ENCODE results near the gene NCOA7.
"Not testable (repeated sequence)": the region's sequence is repeated elsewhere in the genome, so short reads cannot be mapped to it uniquely, and the experiment has no call there.

The NCOA7 gene

GRCh38 chr6:125918681-125919566 lies 128.2 kb downstream of the NCOA7 start:
- DNase-seq (ENCODE audit: low spot score) = no peak

- no peak for DNase-seq (ENCODE audit: low spot score)
Measured at GRCh38 chr6:125919618-125920017, 128.9 kb downstream of the NCOA7 start.

- no peak for DNase-seq (ENCODE audit: low spot score)
Measured at GRCh38 chr6:125922322-125922860, 131.6 kb downstream of the NCOA7 start.

- DNase-seq (ENCODE audit: low spot score) = no peak
Measured at GRCh38 chr6:125923366-125923877, 132.7 kb downstream of the NCOA7 start.

- DNase-seq (ENCODE audit: low spot score) = peak; percentile 84
Measured at GRCh38 chr6:125924169-125924568, 133.4 kb downstream of the NCOA7 start.

GRCh38 chr6:125924697-125925358 lies 134.1 kb downstream of the NCOA7 start:
- no peak for DNase-seq (ENCODE audit: low spot score)

- DNase-seq (ENCODE audit: low spot score) = no peak
Measured at GRCh38 chr6:125926711-125927110, 136.0 kb downstream of the NCOA7 start.

- DNase-seq (ENCODE audit: low spot score) = no peak
Measured at GRCh38 chr6:125927761-125928160, 137.0 kb downstream of the NCOA7 start.

- DNase-seq (ENCODE audit: low spot score) = no peak
Measured at GRCh38 chr6:125930765-125931418, 140.1 kb downstream of the NCOA7 start.

- no peak for DNase-seq (ENCODE audit: low spot score)
Measured at GRCh38 chr6:125931733-125932450, 141.1 kb downstream of the NCOA7 start.

- no peak for DNase-seq (ENCODE audit: low spot score)
Measured at GRCh38 chr6:125932451-125932795, 141.7 kb downstream of the NCOA7 start.

- DNase-seq (ENCODE audit: low spot score) = not testable (repeated sequence)
Measured at GRCh38 chr6:125935520-125935919, 144.8 kb downstream of the NCOA7 start.

GRCh38 chr6:125939026-125939425 lies 148.3 kb downstream of the NCOA7 start:
- DNase-seq (ENCODE audit: low spot score) = no peak

GRCh38 chr6:125939791-125940190 lies 149.0 kb downstream of the NCOA7 start:
- DNase-seq (ENCODE audit: low spot score) = no peak

GRCh38 chr6:125940247-125941041 lies 149.7 kb downstream of the NCOA7 start:
- no peak for DNase-seq (ENCODE audit: low spot score)

- DNase-seq (ENCODE audit: low spot score) = no peak
Measured at GRCh38 chr6:125942672-125943527, 152.1 kb downstream of the NCOA7 start.

- DNase-seq (ENCODE audit: low spot score) = no peak
Measured at GRCh38 chr6:125943528-125944433, 153.0 kb downstream of the NCOA7 start.

GRCh38 chr6:125944434-125944816 lies 153.7 kb downstream of the NCOA7 start:
- no peak for DNase-seq (ENCODE audit: low spot score)

- no peak for DNase-seq (ENCODE audit: low spot score)
Measured at GRCh38 chr6:125944896-125945295, 154.1 kb downstream of the NCOA7 start.

Measured in hematopoietic multipotent progenitor cell treated with erythropoietin and hydrocortisone succinate and interleukin-3 and kit ligand, for 15 days (in vitro differentiated cells).